GM12865 (cell line): ENCODE measurements around the gene MYH11.
A peak's percentile ranks its signal among the peaks of the same experiment; 100 is the strongest.

Experiments
- DNase-seq: peaks from one replicate; pipeline ENCODE4 v3.0.0; 2010; ENCODE audit warnings: low read depth
- H3K4me3 ChIP-seq: 2 replicates; pipeline ENCODE4 v1.5.1; 2011; ENCODE audit warnings: mild to moderate bottlenecking, low read depth, low read length, control low read depth
- TF ChIP-seq, protein P1 (sequence below): IDR thresholded peaks from 2 replicates; pipeline ENCODE4 v1.5.1; 2011; ENCODE audit warnings: low read length, control low read depth, low read depth, inconsistent platforms; ENCODE audit not compliant: insufficient read depth; ENCODE audit errors: missing control alignments

Gene MYH11

DNA sequence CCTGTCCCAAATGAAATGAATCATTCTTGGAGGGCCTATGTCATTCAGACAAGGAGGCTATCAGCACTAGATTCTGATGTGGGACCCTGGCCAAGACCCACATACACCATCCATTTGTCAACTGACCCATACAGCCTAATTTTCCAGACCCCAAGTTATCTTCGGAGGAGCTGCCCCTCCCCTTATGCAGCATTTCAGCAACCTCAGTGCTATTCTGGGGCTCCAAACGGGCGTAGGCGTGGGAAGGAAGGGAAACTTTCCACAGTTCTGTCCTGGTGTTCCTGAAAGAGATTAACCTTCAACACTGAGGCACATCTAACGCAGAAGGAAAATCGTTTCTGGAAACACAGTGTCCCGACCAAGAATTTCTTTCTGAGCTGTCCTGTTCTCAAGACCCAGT lies 86.7 kb downstream of the MYH11 start:
- no peak for DNase-seq
- TF ChIP-seq, protein P1, sequence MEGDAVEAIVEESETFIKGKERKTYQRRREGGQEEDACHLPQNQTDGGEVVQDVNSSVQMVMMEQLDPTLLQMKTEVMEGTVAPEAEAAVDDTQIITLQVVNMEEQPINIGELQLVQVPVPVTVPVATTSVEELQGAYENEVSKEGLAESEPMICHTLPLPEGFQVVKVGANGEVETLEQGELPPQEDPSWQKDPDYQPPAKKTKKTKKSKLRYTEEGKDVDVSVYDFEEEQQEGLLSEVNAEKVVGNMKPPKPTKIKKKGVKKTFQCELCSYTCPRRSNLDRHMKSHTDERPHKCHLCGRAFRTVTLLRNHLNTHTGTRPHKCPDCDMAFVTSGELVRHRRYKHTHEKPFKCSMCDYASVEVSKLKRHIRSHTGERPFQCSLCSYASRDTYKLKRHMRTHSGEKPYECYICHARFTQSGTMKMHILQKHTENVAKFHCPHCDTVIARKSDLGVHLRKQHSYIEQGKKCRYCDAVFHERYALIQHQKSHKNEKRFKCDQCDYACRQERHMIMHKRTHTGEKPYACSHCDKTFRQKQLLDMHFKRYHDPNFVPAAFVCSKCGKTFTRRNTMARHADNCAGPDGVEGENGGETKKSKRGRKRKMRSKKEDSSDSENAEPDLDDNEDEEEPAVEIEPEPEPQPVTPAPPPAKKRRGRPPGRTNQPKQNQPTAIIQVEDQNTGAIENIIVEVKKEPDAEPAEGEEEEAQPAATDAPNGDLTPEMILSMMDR: no peak
- H3K4me3 ChIP-seq: no peak overlapping the region

GRCh38 chr16:15769239-15769638 lies 87.6 kb downstream of the MYH11 start:
- TF ChIP-seq, protein P1: no peak
- no peak overlapping the region for H3K4me3 ChIP-seq
- no peak for DNase-seq

DNA sequence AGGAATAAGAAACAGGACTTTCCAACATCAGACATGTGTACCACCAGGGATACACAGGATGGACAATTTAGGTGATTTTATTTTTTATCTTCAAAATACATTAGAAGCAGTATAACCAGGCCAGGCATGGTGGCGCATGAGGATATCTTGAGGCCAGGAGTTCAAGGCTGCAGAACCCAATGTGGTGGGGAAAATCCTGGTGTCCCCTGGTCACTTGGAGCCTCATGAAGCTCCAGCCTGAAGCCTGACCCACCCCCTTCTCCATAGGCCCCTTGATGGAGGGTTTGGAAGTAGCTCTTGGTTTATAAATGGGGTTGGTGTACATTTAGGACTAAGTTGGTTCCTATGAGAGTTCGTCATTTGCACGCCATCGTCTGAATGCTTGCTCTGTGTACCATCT lies 88.6 kb downstream of the MYH11 start:
- no peak for DNase-seq
- H3K4me3 ChIP-seq: no peak overlapping the region
- TF ChIP-seq, protein P1: no peak

DNA sequence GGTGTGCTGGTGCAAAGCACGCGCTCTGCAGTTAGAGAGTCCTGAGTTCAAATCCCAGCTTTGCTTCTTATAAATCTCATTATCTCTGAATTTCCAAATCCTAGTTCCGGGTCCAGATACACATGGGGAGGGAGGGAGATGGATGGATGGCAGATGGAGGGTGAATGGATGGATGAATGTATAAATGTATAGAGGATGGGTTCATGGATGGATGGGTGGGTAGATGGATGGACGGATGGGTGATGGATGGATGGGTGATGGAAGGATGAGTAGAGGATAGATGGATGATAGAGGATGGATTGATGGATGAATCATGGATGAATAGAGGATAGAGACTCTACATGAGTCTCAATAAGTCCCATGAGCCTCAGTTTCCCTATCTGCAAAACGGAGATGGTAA lies 89.9 kb downstream of the MYH11 start:
- TF ChIP-seq, protein P1: no peak
- no peak overlapping the region for H3K4me3 ChIP-seq
- DNase-seq: no peak

DNA sequence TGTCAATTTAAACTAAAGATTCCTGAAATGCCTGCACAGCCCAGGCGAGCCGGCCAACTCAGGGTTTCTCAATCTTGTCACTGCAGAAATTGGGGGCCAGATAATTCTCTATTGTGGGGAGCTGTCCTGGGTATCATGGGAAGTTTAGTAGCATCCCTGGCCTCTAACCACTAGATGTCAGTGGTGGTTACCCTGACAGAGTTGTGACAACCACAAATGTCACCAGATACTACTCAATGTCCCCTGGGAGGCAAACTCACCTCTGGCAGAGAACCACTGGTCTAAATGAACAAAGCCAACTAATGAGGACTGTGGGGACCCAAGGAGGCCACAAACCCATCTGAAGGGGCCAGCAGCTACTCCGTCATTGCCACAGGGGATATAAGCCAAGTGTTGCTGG lies 90.9 kb downstream of the MYH11 start:
- H3K4me3 ChIP-seq: no peak overlapping the region
- TF ChIP-seq, protein P1: peak; percentile 87
- DNase-seq: peak; percentile 88

DNA sequence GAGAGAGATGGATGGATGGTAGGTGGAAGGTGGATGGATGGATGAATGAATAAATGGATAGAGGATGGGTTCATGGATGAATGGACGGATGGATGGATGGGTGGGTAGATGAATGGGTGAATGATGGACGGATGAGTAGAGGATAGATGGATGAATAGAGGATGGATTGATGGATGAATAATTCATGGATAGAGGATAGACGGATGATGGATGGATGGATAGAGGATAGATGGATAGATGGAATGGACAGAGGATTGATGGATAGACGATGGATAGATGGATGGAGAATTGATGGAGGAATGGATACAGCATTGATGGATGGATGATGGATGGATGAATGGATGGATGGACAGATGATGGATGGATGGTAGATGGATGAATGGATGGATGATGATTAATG lies 91.7 kb downstream of the MYH11 start:
- no peak overlapping the region for H3K4me3 ChIP-seq
- DNase-seq: no peak
- TF ChIP-seq, protein P1: no peak

- TF ChIP-seq, protein P1: no peak
- no peak for DNase-seq
- no peak overlapping the region for H3K4me3 ChIP-seq
These were observed 92.7 kb downstream of the MYH11 start for GRCh38 chr16:15764112-15764511.
